GM12878 (cell line): Measurements from ENCODE around the gene CCDC74B. TPM values are rescaled to one million over a fixed set of nuclear protein-coding genes. Genes with fewer than 3 reads are reported as not detected.
"Not testable (repeated sequence)": the region's sequence is repeated elsewhere in the genome, so short reads cannot be mapped to it uniquely, and the experiment has no call there.

ENCODE experiments used
- ATAC-seq: fragments of 200-7000 bp; cut with Tn5 transposase; 3 replicates; pipeline ENCODE4 v1.9.1; 2020; ENCODE audit warnings: mild to moderate bottlenecking, moderate library complexity
- BruUV-seq: library from RNA; stranded (reverse); fragments of 400-500 nt; replicated peaks from 2 replicates; lab custom pipeline; 2021; lab: Mats Ljungman, UMichigan
- CTCF ChIA-PET: fragments of 300-600 bp; sonication (Branson Sonifier 250); formaldehyde crosslinking; extraction: SDS; loops from one replicate; lab custom pipeline; 2021; ENCODE audit warnings: inconsistent platforms; lab: Yijun Ruan, JAX
- POLR2A ChIA-PET: fragments of 350-600 bp; formaldehyde crosslinking; extraction: SDS; loops from one replicate; lab custom pipeline; 2021; ENCODE audit warnings: inconsistent platforms; lab: Charles Lee
- RAD21 ChIA-PET: fragments of 300-600 bp; sonication (Branson Sonifier 250); formaldehyde crosslinking; loops from one replicate; lab custom pipeline; 2023; ENCODE audit warnings: antibody characterized with exemption; ENCODE audit not compliant: unreplicated experiment; lab: Charles Lee
- SMC1A ChIA-PET: fragments of 300-600 bp; sonication (Branson Sonifier 250); formaldehyde crosslinking; loops from one replicate; lab custom pipeline; 2023; ENCODE audit not compliant: unreplicated experiment, uncharacterized antibody; lab: Charles Lee
- DNase-seq: peaks from one replicate; pipeline ENCODE4 v3.0.0-alpha.2; 2011; ENCODE audit warnings: low read depth, low spot score
- FAIRE-seq: peaks from 3 replicates; lab custom pipeline; 2011; peaks lifted over from hg19 to GRCh38; lab: Jason Lieb, UNC
- H2AFZ ChIP-seq: 2 replicates; pipeline ENCODE4 v1.6.0; 2011; ENCODE audit warnings: low read depth, low read length, control low read depth; ENCODE audit not compliant: control insufficient read depth
- H3K27ac ChIP-seq: 2 replicates; pipeline ENCODE4 v1.5.1; 2011; ENCODE audit warnings: control low read depth; ENCODE audit not compliant: control insufficient read depth, insufficient read depth
- H3K27me3 ChIP-seq, 2 experiments: replicated peaks in 1 of 2; 2 replicates each; pipeline versions ENCODE4 v1.6.0 to v1.6.1; 2011; ENCODE audit warnings: low read length in 1 of 2; ENCODE audit not compliant: control insufficient read depth in 2 of 2, insufficient read depth in 2 of 2
- H3K36me3 ChIP-seq, 2 experiments: 2 replicates each; pipeline ENCODE4 v1.5.1; 2011; ENCODE audit warnings: low read length in 1 of 2; ENCODE audit not compliant: control insufficient read depth in 2 of 2, insufficient read depth in 2 of 2
- H3K4me1 ChIP-seq: 2 replicates; pipeline ENCODE4 v1.6.1; 2011; ENCODE audit warnings: mild to moderate bottlenecking, low read length, moderate library complexity, mixed read lengths; ENCODE audit not compliant: control insufficient read depth, insufficient read depth
- H3K4me2 ChIP-seq: 2 replicates; pipeline ENCODE4 v1.6.0; 2011; ENCODE audit warnings: control low read depth; ENCODE audit not compliant: control insufficient read depth, insufficient read depth
- H3K4me3 ChIP-seq: fragments of 200-600 bp; sonication (generic); 2 replicates; pipeline ENCODE4 v1.5.1; 2016
- H3K79me2 ChIP-seq: 2 replicates; pipeline ENCODE4 v1.6.0; 2011; ENCODE audit warnings: low read length; ENCODE audit not compliant: control insufficient read depth, insufficient read depth
- H3K9ac ChIP-seq: 2 replicates; pipeline ENCODE4 v1.8.0; 2011; ENCODE audit warnings: low read length, control low read depth, mixed read lengths; ENCODE audit not compliant: control insufficient read depth, insufficient read depth
- H3K9me3 ChIP-seq: replicated peaks from 3 replicates; pipeline ENCODE4 v1.5.1; 2011; ENCODE audit warnings: mild to moderate bottlenecking, low read length; ENCODE audit not compliant: control insufficient read depth, insufficient read depth
- H4K20me1 ChIP-seq: 2 replicates; pipeline ENCODE4 v1.6.0; 2011; ENCODE audit not compliant: control insufficient read depth, insufficient read depth
- BMI1 ChIP-seq: fragments of 450-650 bp; IDR thresholded peaks from 2 replicates; pipeline ENCODE4 v1.6.1; 2016; ENCODE audit warnings: mild to moderate bottlenecking, moderate library complexity, borderline replicate concordance
- FOXK2 ChIP-seq: fragments of 450-650 bp; IDR thresholded peaks from 2 replicates; pipeline ENCODE4 v1.6.1; 2017; ENCODE audit warnings: mild to moderate bottlenecking, moderate library complexity
- HDGF ChIP-seq: fragments of 450-650 bp; IDR thresholded peaks from 2 replicates; pipeline ENCODE4 v1.6.1; 2016; ENCODE audit warnings: antibody characterized with exemption
- LARP7 ChIP-seq: fragments of 450-650 bp; IDR thresholded peaks from 2 replicates; pipeline ENCODE4 v1.6.1; 2017; ENCODE audit warnings: mild to moderate bottlenecking
- MXI1 ChIP-seq: fragments of 150-350 bp; IDR thresholded peaks from 2 replicates; pipeline ENCODE4 v1.6.1; 2011; ENCODE audit warnings: low read depth, mild to moderate bottlenecking, inconsistent platforms, low read length, improper control_type of control experiment
- NFIC ChIP-seq: IDR thresholded peaks from 2 replicates; pipeline ENCODE4 v1.6.1; 2012; ENCODE audit warnings: low read depth, mild to moderate bottlenecking, inconsistent platforms, low read length, moderate library complexity
- NFYA ChIP-seq: IDR thresholded peaks from 2 replicates; pipeline ENCODE4 v1.6.1; 2011; ENCODE audit warnings: low read depth, mild to moderate bottlenecking, low read length, improper control_type of control experiment, borderline replicate concordance
- PBX3 ChIP-seq: IDR thresholded peaks from 2 replicates; pipeline ENCODE4 v1.6.1; 2011; ENCODE audit warnings: mild to moderate bottlenecking, low read depth, low read length, moderate library complexity; ENCODE audit not compliant: insufficient replicate concordance
- PML ChIP-seq: IDR thresholded peaks from 2 replicates; pipeline ENCODE4 v1.6.1; 2012; ENCODE audit warnings: low read length, inconsistent platforms
- SIX5 ChIP-seq: IDR thresholded peaks from 2 replicates; pipeline ENCODE4 v1.6.1; 2011; ENCODE audit warnings: mild to moderate bottlenecking, low read depth, low read length, moderate library complexity; ENCODE audit not compliant: severe bottlenecking
- SMAD1 ChIP-seq: fragments of 450-650 bp; IDR thresholded peaks from 2 replicates; pipeline ENCODE4 v1.6.1; 2018; ENCODE audit warnings: mild to moderate bottlenecking, low read depth; ENCODE audit not compliant: partially characterized antibody
- SMC3 ChIP-seq: IDR thresholded peaks from 2 replicates; pipeline ENCODE4 v1.6.1; 2011; ENCODE audit warnings: low read length, improper control_type of control experiment, borderline replicate concordance
- STAT1 ChIP-seq: fragments of 450-650 bp; conservative IDR thresholded peaks from 2 replicates; pipeline ENCODE4 v1.6.1; 2014; ENCODE audit warnings: antibody characterized with exemption, mild to moderate bottlenecking
- ZNF217 ChIP-seq: fragments of 450-650 bp; IDR thresholded peaks from 2 replicates; pipeline ENCODE4 v1.6.1; 2017; ENCODE audit warnings: antibody characterized with exemption, mild to moderate bottlenecking
- ZNF24 ChIP-seq: fragments of 450-650 bp; IDR thresholded peaks from 2 replicates; pipeline ENCODE4 v1.6.1; 2017; ENCODE audit warnings: antibody characterized with exemption, mild to moderate bottlenecking
- ZNF274 ChIP-seq: IDR thresholded peaks from one replicate; pipeline ENCODE4 v1.8.0; 2011; ENCODE audit not compliant: insufficient read length, insufficient read depth
- ZNF622 ChIP-seq: fragments of 450-650 bp; IDR thresholded peaks from 2 replicates; pipeline ENCODE4 v1.6.1; 2017; ENCODE audit warnings: mild to moderate bottlenecking, inconsistent platforms
- WGBS: methylation state at CpG from one replicate; pipeline ENCODE4 v1.1.6; 2016; ENCODE audit warnings: low lambda C conversion rate; ENCODE audit not compliant: insufficient replicate concordance, insufficient coverage; ENCODE audit errors: missing lambda C conversion rate; 5-methylcytosine and 5-hydroxymethylcytosine counted together
- in situ Hi-C: fragments of 300-500 bp; cut with MboI; formaldehyde crosslinking; loops from 9 replicates; pipeline ENCODE4 v1.14.3; 2018; ENCODE audit warnings: mixed read lengths
- intact Hi-C: fragments of 100-400 bp; cut with micrococcal nuclease; formaldehyde crosslinking; loops from one replicate; pipeline ENCODE4 v1.14.2; 2022; ENCODE audit not compliant: unreplicated experiment
- polyA plus RNA-seq, 11 experiments: library from polyadenylated mRNA; depleted of rRNA in 4 of 11; unstranded in 6 of 11; stranded (reverse) in 5 of 11; fragments of >200 nt; fragmentation: Nextera tagmentation in 4 of 11; fragmentation: Illumina TruSeq in 1 of 11; extraction: Ambion mirVana in 4 of 11; extraction: Trizol in 1 of 11; gene quantifications; 1 replicate in 1 of 11; 2 replicates in 10 of 11; pipeline versions ENCODE4 v1.2.1 to v1.2.3, GENCODE V29; 2011 to 2016; ENCODE audit warnings: inconsistent platforms in 2 of 11, missing spikeins in 2 of 11, low read depth in 1 of 11
- total RNA-seq, 4 experiments: library from RNA; depleted of rRNA in 3 of 4; stranded (reverse); fragments of >200 nt in 3 of 4; fragmentation: Illumina TruSeq in 1 of 4; extraction: Trizol in 1 of 4; gene quantifications; 2 replicates each; pipeline versions ENCODE4 v1.2.1 to v1.2.3, GENCODE V29; 2013 to 2021

The CCDC74B gene
- total and polyA plus RNA-seq, 10 of the 15 experiments (the other 5 are each of a cell fraction or from before 2014, with no cell fraction given), result 0.52 to 21.2 (median 9.7) TPM

- no peak for ATAC-seq
- BruUV-seq, result no TSS peak
- no peak overlapping the region for H3K27ac ChIP-seq
- in situ Hi-C loops, result loop anchor here (10.0 kb wide), 1 partner anchor 1524 kb away; no protein-coding TSS in a partner anchor
- no peak overlapping the region for H2AFZ ChIP-seq
- ChIA-PET POLR2A (no interaction called here), RAD21 (no interaction called here), SMC1A (no interaction called here), CTCF (no interaction called here)
- no peak for FAIRE-seq
- WGBS, result 94% methylated on average over 19 of the region's 23 CpGs
- TF ChIP-seq MXI1 (no peak), SMAD1 (no peak), NFYA (no peak), SIX5 (no peak), ZNF274 (no peak), STAT1 (no peak), LARP7 (no peak), ZNF24 (no peak), BMI1 (no peak), FOXK2 (no peak), HDGF (no peak), PML (no peak), SMC3 (no peak), PBX3 (no peak), ZNF622 (no peak), ZNF217 (no peak), NFIC (no peak)
- H3K9ac ChIP-seq, result no peak overlapping the region
- DNase-seq, result no peak
- no peaks in the 10 kb centered on the region for H3K79me2 ChIP-seq
- intact Hi-C loops, result no loop called here
- peaks cover 0 to 16% of the 10 kb centered on the region in 2 experiments; a peak in 2 of 4 replicates for H3K36me3 ChIP-seq
- no peaks in the 10 kb centered on the region for H3K4me1 ChIP-seq
- H3K4me2 ChIP-seq, result no peak overlapping the region
- H3K4me3 ChIP-seq, result no peak overlapping the region
- no peaks in the 10 kb centered on the region for H3K27me3 ChIP-seq
- H4K20me1 ChIP-seq, result no peaks in the 10 kb centered on the region
- no peaks in the 10 kb centered on the region for H3K9me3 ChIP-seq
These were observed 5.6 kb upstream of the CCDC74B start for GRCh38 chr2:130150181-130151144.

GRCh38 chr2:130148515-130148914 is 3.6 kb upstream of the CCDC74B start:
- H3K4me1 ChIP-seq, intact Hi-C loops, H3K79me2 ChIP-seq, ATAC-seq, H2AFZ ChIP-seq, H3K4me2 ChIP-seq, FAIRE-seq, H3K27ac ChIP-seq, H3K9me3 ChIP-seq, H3K9ac ChIP-seq, in situ Hi-C loops, H3K27me3 ChIP-seq, RAD21 ChIA-PET, POLR2A ChIA-PET, CTCF ChIA-PET, SMC1A ChIA-PET, H4K20me1 ChIP-seq, DNase-seq, BruUV-seq, H3K4me3 ChIP-seq, H3K36me3 ChIP-seq: not testable (repeated sequence)
- 51% methylated on average over 4 of the region's 6 CpGs for WGBS
